SK-N-MC (cell line): ENCODE results near the gene DNAAF1.

ENCODE experiments used
- DNase-seq: peaks from one replicate; pipeline ENCODE4 v3.0.0-alpha.2; 2011; ENCODE audit warnings: low read depth, low spot score
- H3K27ac ChIP-seq: fragments of 200-600 bp; sonication (generic); 2 replicates; pipeline ENCODE4 v1.5.1; 2016; ENCODE audit warnings: mixed run types
- H3K36me3 ChIP-seq: fragments of 200-600 bp; sonication (generic); 2 replicates; pipeline ENCODE4 v1.6.1; 2017; ENCODE audit warnings: antibody characterized with exemption, low read length, mixed read lengths; ENCODE audit not compliant: insufficient read depth
- H3K4me3 ChIP-seq: fragments of 200-600 bp; sonication (generic); 2 replicates; pipeline ENCODE4 v1.5.1; 2016
- H3K9ac ChIP-seq: fragments of 200-600 bp; sonication (generic); 2 replicates; pipeline ENCODE4 v1.8.0; 2017; ENCODE audit warnings: mixed run types, mixed read lengths; ENCODE audit not compliant: insufficient read length
- H3K9me3 ChIP-seq: fragments of 200-600 bp; sonication (generic); 2 replicates; pipeline ENCODE4 v1.6.1; 2017; ENCODE audit warnings: low read depth, mild to moderate bottlenecking, antibody characterized with exemption, low read length, moderate library complexity, mixed read lengths
- EZH2 ChIP-seq: fragments of 200-600 bp; sonication (generic); IDR thresholded peaks from one replicate; pipeline ENCODE4 v1.6.1; 2017; ENCODE audit warnings: antibody characterized with exemption
- FOXP2 ChIP-seq: optimal IDR thresholded peaks from 2 replicates; pipeline ENCODE3; 2011; ENCODE audit warnings: mild to moderate bottlenecking, moderate library complexity; ENCODE audit not compliant: insufficient read depth; ENCODE audit errors: extremely low read length, control extremely low read depth
- POLR2AphosphoS5 ChIP-seq: IDR thresholded peaks from 2 replicates; pipeline ENCODE4 v1.6.1; 2012; ENCODE audit warnings: mild to moderate bottlenecking, low read depth, low read length, borderline replicate concordance

The DNAAF1 gene

DNA sequence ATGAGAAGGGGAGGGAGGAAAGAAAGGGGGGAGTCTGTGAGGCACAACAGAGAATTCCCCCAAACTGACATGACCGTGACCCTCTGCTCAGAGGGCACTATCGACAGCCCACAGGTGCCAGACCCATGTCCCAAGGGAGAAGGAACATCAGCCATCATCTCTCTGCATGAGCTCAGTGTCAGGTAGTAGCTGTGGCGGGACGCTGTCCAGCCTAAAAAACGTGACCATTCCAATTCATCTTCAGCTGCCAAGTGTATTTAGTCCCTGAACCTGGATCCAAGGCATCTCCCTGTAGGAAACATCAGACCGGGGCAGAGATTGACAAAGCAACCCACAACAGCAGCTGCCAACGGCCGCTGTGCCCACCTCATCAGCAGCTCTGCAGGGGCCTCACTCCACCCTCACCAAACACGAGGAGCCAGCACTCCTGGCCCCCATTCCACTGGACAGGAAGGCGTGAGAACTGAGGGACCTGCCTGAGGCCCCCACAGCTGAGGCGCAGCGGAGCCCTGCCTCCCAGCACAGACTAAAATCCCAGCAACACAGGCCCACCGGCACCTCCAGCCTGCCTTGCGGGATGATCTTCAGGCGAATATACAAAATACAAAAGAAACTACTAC is 33.1 kb downstream of the DNAAF1 start:
- TF ChIP-seq FOXP2 (no peak), EZH2 (no peak), POLR2AphosphoS5 (no peak)
- no peak overlapping the region for H3K27ac ChIP-seq
- H3K9ac ChIP-seq, result no peak overlapping the region
- no peaks in the 10 kb centered on the region for H3K9me3 ChIP-seq
- DNase-seq, result no peak
- no peaks in the 10 kb centered on the region; the same call in 1 of the 2 replicates for H3K36me3 ChIP-seq
- no peak overlapping the region for H3K4me3 ChIP-seq

- no peak overlapping the region for H3K27ac ChIP-seq
- H3K36me3 ChIP-seq, result no peaks in the 10 kb centered on the region; the same call in 1 of the 2 replicates
- H3K9me3 ChIP-seq, result no peaks in the 10 kb centered on the region
- H3K9ac ChIP-seq, result no peak overlapping the region
- H3K4me3 ChIP-seq, result no peak overlapping the region
- no peak for TF ChIP-seq FOXP2
- TF ChIP-seq EZH2, result no peak
- no peak for TF ChIP-seq POLR2AphosphoS5
- no peak for DNase-seq
These were observed 33.9 kb downstream of the DNAAF1 start for GRCh38 chr16:84178892-84179611.

GRCh38 chr16:84179612-84180320 is 34.7 kb downstream of the DNAAF1 start:
- H3K36me3 ChIP-seq, result no peaks in the 10 kb centered on the region; the same call in 1 of the 2 replicates
- TF ChIP-seq POLR2AphosphoS5, result no peak
- TF ChIP-seq FOXP2, result no peak
- no peak for TF ChIP-seq EZH2
- H3K4me3 ChIP-seq, result no peak overlapping the region

GRCh38 chr16:84180519-84181140 is 35.5 kb downstream of the DNAAF1 start:
- Histone ChIP-seq H3K9me3 (no peaks in the 10 kb centered on the region), H3K9ac (no peak overlapping the region), H3K4me3 (no peak overlapping the region), H3K27ac (no peak overlapping the region), H3K36me3 (no peaks in the 10 kb centered on the region; the same call in 1 of the 2 replicates)
- TF ChIP-seq EZH2 (no peak), POLR2AphosphoS5 (no peak), FOXP2 (no peak)
- no peak for DNase-seq

More at GRCh38 chr16:84179612-84180320, 34.7 kb downstream of the DNAAF1 start:
- Histone ChIP-seq H3K9ac (no peak overlapping the region), H3K9me3 (no peaks in the 10 kb centered on the region), H3K27ac (no peak overlapping the region)
- DNase-seq, result no peak

- Histone ChIP-seq H3K36me3 (no peaks in the 10 kb centered on the region; the same call in 1 of the 2 replicates), H3K9ac (no peak overlapping the region), H3K4me3 (no peak overlapping the region), H3K27ac (no peak overlapping the region), H3K9me3 (no peaks in the 10 kb centered on the region)
- TF ChIP-seq POLR2AphosphoS5, result no peak
- TF ChIP-seq FOXP2, result no peak
- no peak for TF ChIP-seq EZH2
- no peak for DNase-seq
These were observed 36.2 kb downstream of the DNAAF1 start for GRCh38 chr16:84181144-84181915.

DNA sequence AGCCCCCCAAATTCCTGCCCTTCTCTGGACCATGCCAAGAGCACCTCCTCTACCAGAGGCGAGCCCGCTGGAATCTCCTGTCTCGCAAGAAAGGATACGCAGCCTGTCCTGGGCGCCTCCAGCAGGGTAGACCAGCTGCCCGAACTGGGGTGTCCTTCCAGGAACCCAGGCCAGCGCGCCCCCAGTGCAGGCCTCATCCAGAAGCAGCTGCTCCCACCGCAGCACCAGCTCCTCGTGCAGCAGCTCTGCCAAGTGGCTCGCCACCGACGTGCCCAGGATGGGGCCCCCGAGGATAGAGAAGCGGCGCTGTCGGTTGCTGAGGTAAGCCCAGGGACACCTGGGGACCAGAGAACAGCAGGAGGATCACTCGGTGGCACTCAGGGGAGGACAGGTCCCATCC is 37.0 kb downstream of the DNAAF1 start:
- Histone ChIP-seq H3K4me3 (no peak overlapping the region), H3K27ac (no peak overlapping the region)
- no peak for TF ChIP-seq FOXP2

DNA sequence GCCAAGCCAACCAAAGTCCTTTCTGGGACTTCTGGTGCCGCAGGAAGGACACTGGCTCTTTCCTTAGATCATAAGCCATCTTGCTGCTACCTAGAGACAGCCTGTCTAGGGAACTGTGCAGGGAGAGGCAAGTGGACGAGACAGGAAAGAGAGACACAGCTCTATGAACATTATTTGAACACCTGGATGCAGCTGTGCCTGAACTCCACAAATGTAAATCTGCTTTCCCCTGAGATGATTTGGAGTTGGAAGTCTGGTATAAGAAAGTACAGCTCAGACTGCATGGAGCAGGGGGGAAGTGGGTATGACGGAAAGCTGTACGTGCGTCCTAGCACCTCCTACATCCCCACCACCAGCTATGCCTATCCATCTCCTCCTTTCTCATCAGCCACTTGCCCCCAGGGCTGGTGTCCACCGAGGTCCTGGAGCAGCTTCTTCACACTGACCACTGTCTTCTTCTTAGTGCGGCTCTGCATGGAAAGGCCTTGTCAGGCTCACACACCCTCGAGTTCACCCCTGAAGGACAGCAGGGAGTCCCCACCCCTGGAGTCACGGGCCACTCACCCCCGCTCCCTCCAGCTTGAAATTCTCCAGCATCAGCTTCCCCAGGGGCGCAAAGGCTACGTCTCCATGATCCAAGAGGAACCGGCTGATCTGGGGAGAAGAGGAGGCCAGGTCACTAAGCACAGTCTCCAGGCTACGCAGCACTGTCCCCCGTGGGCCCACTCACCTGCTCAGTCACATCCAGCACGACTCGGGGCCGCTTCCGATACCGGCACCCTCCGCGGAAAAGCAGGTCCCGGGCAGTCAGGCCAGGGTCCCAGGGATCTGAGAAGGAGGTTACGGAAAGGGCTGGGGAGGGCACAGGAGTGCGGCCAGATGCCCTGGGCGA is 37.8 kb downstream of the DNAAF1 start:
- Histone ChIP-seq H3K27ac (no peak overlapping the region), H3K9ac (no peak overlapping the region), H3K4me3 (no peak overlapping the region), H3K9me3 (no peaks in the 10 kb centered on the region), H3K36me3 (no peaks in the 10 kb centered on the region; the same call in 1 of the 2 replicates)
- no peak for DNase-seq
- TF ChIP-seq EZH2 (no peak), FOXP2 (no peak), POLR2AphosphoS5 (no peak)

More for the DNA sequence above, 37.0 kb downstream of the DNAAF1 start:
- Histone ChIP-seq H3K36me3 (no peaks in the 10 kb centered on the region; the same call in 1 of the 2 replicates), H3K9me3 (no peaks in the 10 kb centered on the region), H3K9ac (no peak overlapping the region)
- DNase-seq, result no peak

DNA sequence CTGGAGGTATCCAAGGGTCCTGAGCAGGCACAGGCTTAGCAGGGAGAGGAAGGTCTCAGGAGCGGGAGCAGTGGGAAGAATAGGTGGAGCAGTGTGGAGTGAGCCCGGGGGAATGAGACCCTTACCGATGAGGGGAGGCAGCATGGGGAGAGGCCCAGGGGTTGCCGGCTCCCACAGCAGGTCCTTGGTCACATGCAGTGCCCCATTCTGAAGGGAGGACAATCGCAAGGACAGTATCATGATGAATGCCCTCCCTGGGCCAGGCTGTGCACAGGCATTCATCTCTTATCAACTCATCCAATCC is 38.4 kb downstream of the DNAAF1 start:
- no peak for DNase-seq
- TF ChIP-seq POLR2AphosphoS5, result no peak
- no peak for TF ChIP-seq FOXP2
- TF ChIP-seq EZH2, result no peak
- H3K27ac ChIP-seq, result no peak overlapping the region
- no peak overlapping the region for H3K4me3 ChIP-seq
- H3K9ac ChIP-seq, result no peak overlapping the region
- no peaks in the 10 kb centered on the region for H3K9me3 ChIP-seq
- no peaks in the 10 kb centered on the region; the same call in 1 of the 2 replicates for H3K36me3 ChIP-seq
